C4-2B (cell line): ENCODE measurements around the gene PTP4A2.

Experiments
- H3K27ac ChIP-seq: fragments of 450-650 bp; 2 replicates; pipeline ENCODE4 v1.5.1; 2017
- CTCF ChIP-seq: fragments of 450-650 bp; conservative IDR thresholded peaks from 2 replicates; pipeline ENCODE4 v1.5.1; 2017; ENCODE audit warnings: mild to moderate bottlenecking
- ZFX ChIP-seq: fragments of 450-650 bp; IDR thresholded peaks from 2 replicates; pipeline ENCODE4 v1.6.1; 2017

PTP4A2 gene

GRCh38 chr1:31861346-31861745, 76.8 kb downstream of the PTP4A2 start:
- TF ChIP-seq ZFX (no peak), CTCF (no peak)
- no peak overlapping the region for H3K27ac ChIP-seq

GRCh38 chr1:31860581-31860980, 77.6 kb downstream of the PTP4A2 start:
- no peak for TF ChIP-seq CTCF
- no peak for TF ChIP-seq ZFX
- H3K27ac ChIP-seq = no peak overlapping the region

GRCh38 chr1:31859719-31860118, 78.4 kb downstream of the PTP4A2 start:
- H3K27ac ChIP-seq = no peak overlapping the region
- TF ChIP-seq CTCF (no peak), ZFX (no peak)

- H3K27ac ChIP-seq = no peak overlapping the region
- TF ChIP-seq ZFX (no peak), CTCF (no peak)
These were observed 79.1 kb downstream of the PTP4A2 start for GRCh38 chr1:31859044-31859443.

- TF ChIP-seq CTCF (no peak), ZFX (no peak)
These were observed 80.3 kb downstream of the PTP4A2 start for GRCh38 chr1:31857863-31858262.

More at GRCh38 chr1:31857863-31858262, 80.3 kb downstream of the PTP4A2 start:
- H3K27ac ChIP-seq = no peak overlapping the region
